ENCODE data around the gene GIT2.
"Not testable (repeated sequence)": the region's sequence is repeated elsewhere in the genome, so short reads cannot be mapped to it uniquely, and the experiment has no call there.

GIT2 gene

GRCh38 chr12:109995686-109996482 lies at the start of gene GIT2:
Gene GIT2 (minus strand): TSS chr12:109996368. CDS start chr12:109996224, 144 bp downstream.
- peak; percentile 93 for DNase-seq (ENCODE audit: low spot score)

- DNase-seq (ENCODE audit: low spot score): peak; percentile 20
Measured at GRCh38 chr12:110042264-110042663, 46.1 kb upstream of the GIT2 start.

GRCh38 chr12:110039085-110039807 lies 43.1 kb upstream of the GIT2 start:
- peak; percentile 90 for DNase-seq (ENCODE audit: low spot score)

GRCh38 chr12:110038741-110039084 lies 42.5 kb upstream of the GIT2 start:
- no peak for DNase-seq (ENCODE audit: low spot score)

- DNase-seq (ENCODE audit: low spot score): no peak
Measured at GRCh38 chr12:110037315-110037714, 41.1 kb upstream of the GIT2 start.

DNA sequence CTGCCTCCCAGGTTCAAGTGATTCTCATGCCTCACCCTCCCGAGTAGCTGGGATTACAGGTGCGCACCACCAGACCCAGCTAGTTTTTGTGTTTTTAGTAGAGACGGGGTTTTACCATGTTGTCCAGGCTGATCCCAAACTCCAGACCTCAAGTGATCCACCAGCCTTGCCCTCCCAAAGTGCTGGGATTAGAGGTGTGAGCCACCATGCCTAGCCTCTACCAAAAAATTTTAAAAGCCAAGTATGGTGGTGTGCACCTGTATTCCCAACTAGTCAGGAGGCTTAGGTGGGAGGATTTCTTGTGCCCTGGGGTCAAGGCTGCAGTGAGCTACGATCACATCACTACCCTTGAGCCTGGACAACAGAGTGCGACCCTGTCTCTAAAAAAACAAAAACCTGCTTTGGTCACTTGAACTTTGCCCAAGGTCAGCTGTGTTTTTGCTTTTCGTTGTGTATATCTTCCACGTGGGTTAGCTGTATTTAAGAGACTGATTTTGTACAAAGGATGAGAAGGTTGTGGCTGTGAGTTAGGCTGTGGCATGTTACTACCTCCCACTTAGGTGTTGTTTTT lies 39.5 kb upstream of the GIT2 start:
- no peak for DNase-seq (ENCODE audit: low spot score)

DNA sequence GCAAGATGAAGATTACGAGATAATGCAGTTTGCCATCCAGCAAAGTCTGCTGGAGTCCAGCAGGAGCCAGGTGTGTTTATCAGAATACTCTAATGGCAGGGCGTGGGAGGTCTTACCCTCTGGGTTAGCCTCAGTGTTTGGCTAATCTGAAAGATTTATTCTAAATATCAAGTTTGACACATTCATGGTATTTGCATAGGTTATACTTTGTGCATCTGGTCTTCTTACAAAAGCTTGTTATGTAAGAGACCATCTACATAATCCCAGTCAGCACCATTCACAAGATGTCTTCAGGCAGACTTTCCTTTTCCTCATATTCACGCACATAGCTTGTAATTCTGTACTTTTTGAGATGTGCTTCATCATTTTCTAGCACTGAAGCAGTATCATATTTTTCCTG lies 37.7 kb upstream of the GIT2 start:
- DNase-seq (ENCODE audit: low spot score): no peak

- no peak for DNase-seq (ENCODE audit: low spot score)
Measured at GRCh38 chr12:110029290-110029815, 33.2 kb upstream of the GIT2 start.

DNA sequence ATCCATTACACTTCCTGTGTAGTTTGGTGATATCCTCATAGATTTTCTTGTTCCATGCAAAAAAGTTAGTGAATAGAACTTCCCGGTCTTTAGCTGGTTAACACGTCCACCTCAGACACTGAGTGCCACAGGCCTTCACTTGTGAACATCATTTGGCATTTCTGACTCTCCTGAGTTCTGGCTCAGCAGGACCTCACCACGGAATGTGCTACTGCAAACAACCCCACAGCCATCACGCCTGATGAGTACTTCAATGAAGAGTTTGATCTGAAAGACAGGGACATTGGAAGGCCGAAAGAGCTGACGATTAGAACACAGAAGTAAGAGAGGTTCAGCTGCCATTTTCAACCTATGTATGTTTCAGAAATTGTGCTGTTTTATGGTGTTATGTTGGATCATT lies 32.2 kb upstream of the GIT2 start:
- no peak for DNase-seq (ENCODE audit: low spot score)

- DNase-seq (ENCODE audit: low spot score): no peak
Measured at GRCh38 chr12:110024051-110024450, 27.9 kb upstream of the GIT2 start.

DNA sequence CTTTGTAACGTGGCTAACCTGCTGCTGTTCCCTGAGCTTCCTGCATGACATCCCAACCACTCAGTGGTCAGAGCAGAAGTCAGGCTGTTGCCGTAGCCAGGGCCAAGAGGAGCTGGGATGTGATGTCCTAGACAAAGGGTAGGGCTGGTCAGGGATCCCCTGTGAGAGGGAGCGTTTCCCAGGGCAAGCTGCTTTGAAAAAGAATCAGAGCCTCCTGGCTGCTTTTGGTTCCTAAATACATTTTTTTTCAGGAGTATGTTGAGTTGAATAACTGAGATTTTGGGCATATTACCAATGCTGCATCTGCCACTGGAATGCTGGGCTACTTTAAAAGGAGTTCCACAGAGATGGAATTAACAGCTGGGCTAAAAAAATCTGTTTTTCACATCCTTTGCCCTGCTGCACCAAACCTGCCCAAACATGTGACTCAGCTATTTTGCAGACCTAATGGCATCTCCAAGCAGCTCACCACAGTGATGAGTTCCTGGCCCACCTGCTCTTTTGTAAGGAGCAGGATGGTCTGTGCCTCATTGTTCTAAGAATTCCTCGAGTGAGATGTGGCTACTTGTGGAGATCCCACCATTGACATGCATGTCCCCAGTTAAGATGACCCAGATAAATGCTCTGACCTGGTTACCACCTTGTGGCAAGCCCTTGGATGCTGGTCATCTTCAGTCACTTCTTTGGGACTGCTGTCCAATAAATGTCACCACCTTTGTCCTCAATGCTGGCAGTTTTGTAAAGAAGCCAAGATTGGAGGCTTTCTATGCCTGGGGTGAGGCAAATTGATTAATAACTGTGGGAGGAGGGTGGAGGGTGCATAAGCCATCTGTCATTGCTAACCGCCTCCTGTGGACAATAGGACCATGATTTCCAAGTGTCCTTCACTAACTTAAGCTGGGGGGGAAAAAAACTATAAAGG lies 27.2 kb upstream of the GIT2 start:
- no peak for DNase-seq (ENCODE audit: low spot score)

DNA sequence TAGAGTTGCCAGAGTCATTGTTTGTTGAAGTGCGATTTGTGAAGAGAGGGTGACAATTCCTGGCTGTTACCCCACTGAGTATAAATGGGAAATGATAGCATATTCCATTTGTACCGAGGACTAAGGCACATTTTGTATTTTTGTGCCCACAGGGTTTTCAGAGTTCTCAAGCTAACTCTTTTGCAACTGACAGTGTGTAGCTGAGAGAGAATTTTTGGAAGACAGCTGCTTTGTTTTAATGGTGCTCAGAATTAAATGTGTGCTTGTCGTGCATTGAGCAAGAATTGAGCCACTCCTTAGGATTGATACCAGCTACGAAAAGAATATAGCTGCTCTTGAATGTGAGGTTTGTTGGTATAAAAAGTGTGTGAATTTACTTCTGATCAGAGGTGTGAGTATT lies 24.8 kb upstream of the GIT2 start:
- no peak for DNase-seq (ENCODE audit: low spot score)

DNA sequence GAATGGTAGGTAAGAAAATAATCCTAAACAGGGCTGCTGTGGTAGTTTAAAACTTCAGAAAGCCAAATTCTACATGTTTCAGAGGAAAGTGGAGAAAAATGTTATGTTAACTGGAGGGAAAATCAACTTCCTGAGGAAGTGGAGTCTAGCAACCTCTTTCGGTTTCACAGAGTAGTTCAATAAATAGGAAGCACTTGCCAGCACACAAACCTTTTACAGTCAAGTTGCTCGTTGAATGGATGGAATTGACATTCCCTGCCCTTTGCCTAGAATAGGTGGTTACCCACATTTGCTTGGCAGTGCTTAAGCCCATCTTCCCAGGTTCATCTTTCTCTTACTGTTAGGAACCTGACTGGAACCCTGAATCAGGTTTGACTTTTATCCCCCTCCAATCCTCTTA lies 19.0 kb upstream of the GIT2 start:
- DNase-seq (ENCODE audit: low spot score): no peak

GRCh38 chr12:110012659-110013058 lies 16.5 kb upstream of the GIT2 start:
- DNase-seq (ENCODE audit: low spot score): no peak

GRCh38 chr12:110012137-110012536 lies 16.0 kb upstream of the GIT2 start:
- DNase-seq (ENCODE audit: low spot score): peak; percentile 85

DNA sequence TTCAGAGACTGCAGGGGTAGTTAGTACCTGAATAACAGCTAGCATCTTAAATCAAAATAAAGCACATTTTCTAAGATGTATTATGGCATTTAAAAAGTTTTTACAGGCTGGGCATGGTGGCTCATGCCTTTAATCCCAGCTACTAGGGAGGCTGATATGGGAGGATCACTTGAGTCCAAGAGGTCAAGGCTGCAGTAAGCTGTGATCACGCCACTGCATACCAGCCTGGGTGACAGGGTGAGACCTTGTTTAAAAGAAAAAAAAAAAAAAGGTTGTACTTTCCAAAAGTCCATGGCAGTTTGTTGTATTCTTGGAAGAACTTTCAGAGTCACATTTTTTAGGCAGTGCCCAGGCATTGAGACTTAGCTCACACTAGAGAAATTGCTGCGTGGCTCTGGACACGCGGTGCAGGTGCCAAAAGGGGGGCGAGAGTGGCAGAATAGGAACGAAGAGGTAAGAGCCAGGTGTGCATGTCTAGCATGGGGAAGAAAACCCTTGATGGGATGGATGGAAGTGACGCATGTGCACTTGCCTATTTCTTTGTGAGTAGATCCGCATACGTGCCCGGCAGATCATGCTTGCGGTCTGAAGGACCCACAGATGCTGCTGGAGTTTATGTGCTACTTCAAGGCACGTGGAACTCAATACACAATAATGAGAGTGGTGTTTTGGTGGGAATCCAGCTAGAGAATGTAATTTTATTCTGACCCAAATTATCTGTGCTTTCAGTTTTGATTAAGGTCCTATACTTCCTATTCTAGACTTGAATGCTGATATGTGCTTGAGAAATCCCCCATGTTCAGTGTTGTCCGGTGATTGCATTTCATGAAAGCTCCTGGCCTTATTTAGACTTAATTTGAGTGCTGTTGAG lies 14.9 kb upstream of the GIT2 start:
- no peak for DNase-seq (ENCODE audit: low spot score)

DNA sequence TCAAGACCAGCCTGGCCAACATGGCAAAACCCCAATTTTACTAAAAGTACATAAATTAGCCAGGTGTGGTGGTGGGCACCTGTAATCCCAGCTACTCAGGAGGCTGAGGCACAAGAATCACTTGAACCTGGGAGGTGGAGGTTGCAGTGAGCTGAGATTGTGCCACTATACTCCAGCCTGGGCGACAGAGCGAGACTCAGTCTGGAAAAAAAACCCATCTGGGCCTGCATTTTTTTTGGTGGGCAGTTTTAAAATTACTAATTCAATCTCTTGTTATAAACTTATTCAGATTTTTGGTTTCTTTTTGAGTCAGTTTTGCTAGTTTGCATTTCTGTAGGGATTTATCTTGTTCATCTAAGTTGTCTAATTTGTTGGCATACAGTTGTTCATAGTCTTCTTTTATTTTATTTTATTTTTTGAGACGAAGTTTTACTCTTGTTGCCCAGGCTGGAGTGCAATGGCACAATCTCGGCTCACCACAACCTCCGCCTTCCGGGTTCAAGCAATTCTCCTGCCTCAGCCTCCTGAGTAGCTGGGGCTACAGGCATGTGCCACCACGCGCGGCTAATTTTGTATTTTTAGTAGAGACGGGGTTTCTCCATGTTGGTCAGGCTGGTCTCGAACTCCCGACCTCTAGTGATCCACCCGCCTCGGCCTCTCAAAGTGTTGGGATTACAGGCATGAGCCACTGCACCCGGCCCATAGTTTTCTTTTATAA lies 12.7 kb upstream of the GIT2 start:
- not testable (repeated sequence) for DNase-seq (ENCODE audit: low spot score)

DNA sequence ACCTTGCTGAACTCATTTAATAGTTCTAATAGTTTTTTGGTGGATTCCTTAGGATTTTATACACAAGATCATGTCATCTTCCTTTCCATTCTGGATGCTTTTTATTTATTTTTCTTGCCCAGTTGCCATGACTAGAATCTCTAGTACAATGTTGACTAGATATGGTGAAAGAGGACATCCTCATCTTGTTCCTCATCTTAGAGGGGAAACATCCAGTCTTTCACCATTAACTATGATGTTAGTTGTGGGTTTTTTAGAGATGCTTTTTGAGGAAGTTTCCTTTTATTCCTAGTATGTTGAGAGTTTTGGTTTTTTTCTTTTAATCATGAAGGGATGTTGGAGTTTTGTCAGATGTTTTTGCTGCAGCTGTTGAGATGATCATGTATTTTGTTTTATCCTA lies 11.7 kb upstream of the GIT2 start:
- no peak for DNase-seq (ENCODE audit: low spot score)

GRCh38 chr12:110006115-110006514 lies 9.9 kb upstream of the GIT2 start:
- no peak for DNase-seq (ENCODE audit: low spot score)

- no peak for DNase-seq (ENCODE audit: low spot score)
Measured at GRCh38 chr12:110005319-110005973, 9.3 kb upstream of the GIT2 start.

Measured in kidney tubule cell (primary cell).